ENCODE measurements around the gene DKKL1. TPM values are rescaled to one million over a fixed set of nuclear protein-coding genes. Genes with fewer than 3 reads are reported as not detected.

Gene DKKL1
- total RNA-seq, 2 experiments from 2014 or later = 0.61 to 0.63 TPM

DNA sequence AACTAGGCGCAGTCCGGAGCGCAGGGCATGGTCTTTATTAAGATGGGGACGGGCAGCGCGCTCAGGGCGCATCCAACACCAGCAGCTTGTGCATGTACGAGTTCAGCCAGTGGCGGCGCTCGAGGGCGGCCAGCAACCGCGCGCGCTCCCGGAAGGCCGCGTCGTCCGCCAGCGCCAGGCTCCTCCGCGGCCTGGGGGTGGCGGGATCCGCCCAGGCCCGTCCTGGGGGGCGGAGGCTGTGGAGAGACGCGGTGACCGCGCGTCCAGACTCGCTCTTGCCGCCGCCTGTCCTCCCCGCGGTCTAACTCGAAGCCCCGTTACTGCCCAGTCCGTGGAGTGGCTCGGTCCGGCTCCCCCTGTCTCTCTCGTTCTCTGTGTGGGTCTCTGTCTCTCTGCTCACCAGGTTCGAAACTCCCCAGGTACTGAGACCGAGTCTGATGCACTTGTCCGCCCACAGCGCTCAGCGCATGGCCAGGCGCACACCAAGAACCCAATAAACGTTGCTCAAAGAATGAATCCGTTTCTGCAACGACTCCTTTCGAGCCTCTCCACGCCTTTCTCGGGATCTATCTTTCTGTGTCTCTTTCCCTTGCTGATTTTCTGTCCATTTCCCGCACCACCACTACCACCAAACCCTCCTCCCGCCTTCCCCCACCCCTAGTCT is 58.9 kb downstream of the DKKL1 start:
- H2AFZ ChIP-seq (ENCODE audit: low read length) = no peak overlapping the region
- no peak overlapping the region for H3K27ac ChIP-seq (ENCODE audit: low read depth, low read length, poor library complexity, severe bottlenecking)
- H3K79me2 ChIP-seq (ENCODE audit: insufficient read depth, low read depth, low read length) = no peaks in the 10 kb centered on the region
- BruUV-seq (replicated peaks) = no TSS peak
- H3K4me2 ChIP-seq (ENCODE audit: low read length) = no peak overlapping the region; the same call in 1 of the 2 replicates
- no peaks in the 10 kb centered on the region for H3K9me2 ChIP-seq (ENCODE audit: insufficient read depth, low read length)
- no peaks in the 10 kb centered on the region for H4K20me1 ChIP-seq (ENCODE audit: insufficient read depth, low read length)
- H3K36me3 ChIP-seq (ENCODE audit: insufficient read depth, low read length) = no peaks in the 10 kb centered on the region
- H3K9me3 ChIP-seq (ENCODE audit: low read length) = no peaks in the 10 kb centered on the region
- POLR2A ChIA-PET = interaction anchor here (0.8 kb wide), 1 partner anchor 10 kb away, joined by 3 read pairs; no protein-coding TSS in a partner anchor
- TF ChIP-seq, protein P1, sequence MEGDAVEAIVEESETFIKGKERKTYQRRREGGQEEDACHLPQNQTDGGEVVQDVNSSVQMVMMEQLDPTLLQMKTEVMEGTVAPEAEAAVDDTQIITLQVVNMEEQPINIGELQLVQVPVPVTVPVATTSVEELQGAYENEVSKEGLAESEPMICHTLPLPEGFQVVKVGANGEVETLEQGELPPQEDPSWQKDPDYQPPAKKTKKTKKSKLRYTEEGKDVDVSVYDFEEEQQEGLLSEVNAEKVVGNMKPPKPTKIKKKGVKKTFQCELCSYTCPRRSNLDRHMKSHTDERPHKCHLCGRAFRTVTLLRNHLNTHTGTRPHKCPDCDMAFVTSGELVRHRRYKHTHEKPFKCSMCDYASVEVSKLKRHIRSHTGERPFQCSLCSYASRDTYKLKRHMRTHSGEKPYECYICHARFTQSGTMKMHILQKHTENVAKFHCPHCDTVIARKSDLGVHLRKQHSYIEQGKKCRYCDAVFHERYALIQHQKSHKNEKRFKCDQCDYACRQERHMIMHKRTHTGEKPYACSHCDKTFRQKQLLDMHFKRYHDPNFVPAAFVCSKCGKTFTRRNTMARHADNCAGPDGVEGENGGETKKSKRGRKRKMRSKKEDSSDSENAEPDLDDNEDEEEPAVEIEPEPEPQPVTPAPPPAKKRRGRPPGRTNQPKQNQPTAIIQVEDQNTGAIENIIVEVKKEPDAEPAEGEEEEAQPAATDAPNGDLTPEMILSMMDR (conservative IDR thresholded peaks at IDR 0.05; ENCODE audit: low read length) = peak; percentile 55; the same call in 1 of the 2 replicates
- no peak for TF ChIP-seq EZH2phosphoT487 (IDR thresholded peaks at IDR 0.05; ENCODE audit: borderline replicate concordance, low read depth, low read length)
- peaks cover 63% of the 10 kb centered on the region for H3K4me1 ChIP-seq (ENCODE audit: insufficient read depth, low read length, poor library complexity, severe bottlenecking)
- no peak overlapping the region for H3K4me3 ChIP-seq (ENCODE audit: low read depth, low read length, poor library complexity, severe bottlenecking)
- DNase-seq (ENCODE audit: low spot score) = no peak
- intact Hi-C loops (cut with micrococcal nuclease; ENCODE audit: unreplicated experiment) = no loop called here
- CTCF ChIA-PET (ENCODE audit: unreplicated experiment) = interaction anchor here (0.9 kb wide), 1 partner anchor 12 kb away, joined by 3 read pairs; no protein-coding TSS in a partner anchor

DNA sequence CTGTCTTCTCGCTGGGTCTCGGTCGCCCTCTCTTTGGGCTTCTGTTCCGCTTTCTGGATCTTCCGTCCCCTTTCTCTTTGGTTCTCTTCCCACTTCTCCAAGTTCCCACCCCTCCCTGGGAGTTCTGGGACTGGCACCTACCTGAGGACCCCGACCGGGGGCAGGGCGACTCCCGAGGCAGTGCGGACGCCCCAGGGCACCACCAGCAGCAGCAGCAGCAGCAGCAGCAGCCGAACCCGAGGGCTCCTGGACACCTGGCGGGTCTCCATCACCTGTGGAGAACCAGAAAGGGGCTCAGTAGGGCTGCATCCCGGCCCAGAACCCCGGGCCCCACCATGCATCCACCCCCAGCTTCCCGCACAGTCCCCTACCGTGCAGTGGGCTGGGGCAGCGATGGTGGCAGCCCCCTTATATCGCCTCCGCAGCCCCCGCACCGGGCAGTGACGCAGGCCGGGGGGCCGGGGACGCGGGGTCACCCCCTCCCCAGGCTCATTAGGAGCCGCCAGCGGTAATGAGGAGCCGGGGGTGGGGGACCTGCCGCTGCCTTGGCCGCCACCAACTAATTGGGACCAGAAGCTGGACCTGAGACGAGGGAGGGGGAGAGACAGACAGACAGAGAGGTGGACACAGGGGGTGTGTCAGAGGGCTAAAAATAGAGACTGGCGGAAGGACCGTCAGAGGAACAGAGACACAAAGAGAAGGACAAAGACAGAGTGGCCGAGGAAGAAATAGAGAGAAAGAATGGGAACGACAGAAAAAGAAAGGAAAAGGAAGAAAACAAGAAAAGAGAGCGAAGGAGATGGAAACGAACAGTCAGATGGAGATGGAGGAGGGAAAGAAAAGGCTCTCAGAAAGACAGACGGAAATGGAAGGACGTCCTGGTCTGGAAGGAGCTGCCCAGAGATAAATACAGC is 59.7 kb downstream of the DKKL1 start, which contains the start of gene PTH2:
PTH2 (minus strand) TSS at position 371 of the 914 bp plus-strand sequence; CDS start at position 269, 102 bp downstream.
- Histone ChIP-seq H4K20me1 (ENCODE audit: insufficient read depth, low read length) (no peaks in the 10 kb centered on the region), H3K4me3 (ENCODE audit: low read depth, low read length, poor library complexity, severe bottlenecking) (no peak within 1 kb of the TSS), H3K27ac (ENCODE audit: low read depth, low read length, poor library complexity, severe bottlenecking) (no peak within 1 kb of the TSS), H3K4me1 (ENCODE audit: insufficient read depth, low read length, poor library complexity, severe bottlenecking) (peaks cover 63% of the 10 kb centered on the region), H3K9me2 (ENCODE audit: insufficient read depth, low read length) (no peaks in the 10 kb centered on the region), H3K4me2 (ENCODE audit: low read length) (peak within 1 kb of the TSS; percentile 20; the same call in 1 of the 2 replicates), H3K79me2 (ENCODE audit: insufficient read depth, low read depth, low read length) (no peaks in the 10 kb centered on the region), H3K9me3 (ENCODE audit: low read length) (no peaks in the 10 kb centered on the region), H2AFZ (ENCODE audit: low read length) (no peak within 1 kb of the TSS), H3K36me3 (ENCODE audit: insufficient read depth, low read length) (no peaks in the 10 kb centered on the region)
- no peak for DNase-seq (ENCODE audit: low spot score)
- POLR2A ChIA-PET = no interaction called here
- CTCF ChIA-PET (ENCODE audit: unreplicated experiment) = no interaction called here
- TF ChIP-seq, protein P1 (conservative IDR thresholded peaks at IDR 0.05; ENCODE audit: low read length) = no peak
- TF ChIP-seq EZH2phosphoT487 (IDR thresholded peaks at IDR 0.05; ENCODE audit: borderline replicate concordance, low read depth, low read length) = no peak
- BruUV-seq (replicated peaks) = no TSS peak
- intact Hi-C loops (cut with micrococcal nuclease; ENCODE audit: unreplicated experiment) = no loop called here
